ENCODE data around the gene CTCF.

CTCF gene

GRCh38 chr16:67594956-67595355 lies 32.6 kb downstream of the CTCF start:
- DNase-seq (ENCODE audit: low read depth in 2 of 2), result peak in 1 of 2 donors; percentile 13

DNA sequence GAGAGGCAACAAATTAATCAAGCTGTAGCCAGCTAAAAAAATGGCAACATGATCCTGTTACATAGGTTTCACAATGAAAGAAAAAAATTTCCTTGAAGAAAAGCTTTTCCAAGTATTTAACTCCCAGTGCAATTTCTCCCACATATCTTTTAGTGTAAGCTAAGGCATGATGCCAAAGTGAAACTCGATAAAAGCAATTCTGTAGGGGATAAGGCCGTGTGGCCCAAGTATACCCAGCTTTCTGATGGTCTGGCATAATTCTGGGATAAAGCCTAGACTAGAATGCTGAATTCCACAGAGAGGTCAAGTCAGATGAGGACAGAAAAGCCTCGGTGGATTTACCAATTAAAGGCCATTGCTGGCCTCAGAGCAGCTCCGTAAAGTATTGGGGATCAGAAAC lies 36.2 kb downstream of the CTCF start:
- DNase-seq (ENCODE audit: low read depth in 2 of 2), result no peak

- no peak for DNase-seq (ENCODE audit: low read depth in 2 of 2)
Measured at GRCh38 chr16:67605641-67606040, 43.3 kb downstream of the CTCF start.

DNA sequence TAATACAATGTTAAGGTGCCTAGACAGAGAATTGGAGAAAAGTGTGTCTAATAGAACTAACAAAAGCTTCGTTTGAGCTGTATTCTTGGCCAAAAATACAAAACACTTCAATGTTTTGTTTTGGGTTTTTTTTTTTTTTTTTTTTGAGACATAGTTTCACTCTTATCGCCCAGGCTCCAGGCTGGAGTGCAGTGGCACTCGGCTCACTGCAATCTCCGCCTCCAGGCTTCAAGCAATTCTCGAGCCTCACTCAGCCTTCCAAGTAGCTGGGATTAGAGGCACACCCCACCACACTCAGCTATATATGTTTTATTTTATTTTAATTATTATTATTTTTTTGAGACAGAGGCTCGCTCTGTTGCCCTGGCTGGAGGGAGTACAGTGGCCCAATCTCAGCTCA lies 44.3 kb downstream of the CTCF start:
- no peak for DNase-seq (ENCODE audit: low read depth in 2 of 2)

- no peak for DNase-seq (ENCODE audit: low read depth in 2 of 2)
Measured at GRCh38 chr16:67608364-67608763, 46.0 kb downstream of the CTCF start.

- peak in 1 of 2 donors; percentile 14 for DNase-seq (ENCODE audit: low read depth in 2 of 2)
Measured at GRCh38 chr16:67613808-67614207, 51.5 kb downstream of the CTCF start.

DNA sequence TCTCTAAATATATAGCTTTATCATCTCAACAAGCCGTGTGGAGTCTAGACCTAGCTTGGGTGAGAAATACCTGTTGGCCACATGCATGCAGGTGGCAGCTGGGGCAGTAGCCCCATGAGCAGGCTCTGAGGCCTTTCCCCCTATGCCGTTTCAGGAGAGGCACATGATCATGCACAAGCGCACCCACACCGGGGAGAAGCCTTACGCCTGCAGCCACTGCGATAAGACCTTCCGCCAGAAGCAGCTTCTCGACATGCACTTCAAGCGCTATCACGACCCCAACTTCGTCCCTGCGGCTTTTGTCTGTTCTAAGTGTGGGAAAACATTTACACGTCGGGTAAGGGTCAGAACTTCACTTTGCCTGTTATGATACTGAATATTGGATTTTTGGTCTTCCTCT lies 65.9 kb downstream of the CTCF start:
- DNase-seq (ENCODE audit: low read depth in 2 of 2), result no peak

DNA sequence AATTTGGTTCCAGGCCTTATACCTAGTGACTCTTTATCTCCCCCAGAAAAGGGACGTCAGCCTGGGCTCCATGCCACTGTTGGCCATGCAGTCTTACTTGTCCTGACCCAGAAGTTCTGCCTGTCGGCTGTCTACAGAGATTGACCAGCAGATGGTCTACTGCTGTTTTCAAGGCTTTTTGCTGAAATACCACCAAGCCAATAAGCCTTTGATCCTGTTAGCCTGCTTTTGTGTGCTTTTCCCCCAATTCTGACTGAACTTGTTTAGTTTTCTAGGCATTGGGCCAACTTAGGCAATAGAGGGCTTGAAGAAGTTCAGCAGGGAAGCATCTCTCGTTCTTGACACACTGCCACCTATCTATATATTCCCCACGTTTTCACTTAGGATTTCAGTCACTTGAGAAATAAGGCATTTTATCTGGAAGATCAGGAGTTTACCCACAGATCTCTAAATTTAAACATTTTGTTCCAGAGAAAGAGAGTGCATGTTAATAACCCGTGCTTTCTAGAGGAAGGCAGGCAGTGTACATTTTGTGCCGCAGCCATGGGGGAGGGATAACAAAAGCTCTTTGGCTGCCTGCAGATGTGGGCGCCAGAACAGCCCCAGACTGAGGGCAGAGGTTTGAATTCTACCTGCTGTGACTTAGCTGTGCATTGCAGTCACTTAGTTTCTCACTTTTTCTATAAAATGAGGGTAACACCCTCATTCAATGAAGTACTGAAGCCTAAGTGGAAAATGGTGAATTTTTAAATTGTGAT lies 70.3 kb downstream of the CTCF start:
- no peak for DNase-seq (ENCODE audit: low read depth in 2 of 2)

- DNase-seq (ENCODE audit: low read depth in 2 of 2), result no peak
Measured at GRCh38 chr16:67636713-67637112, 74.4 kb downstream of the CTCF start.

DNA sequence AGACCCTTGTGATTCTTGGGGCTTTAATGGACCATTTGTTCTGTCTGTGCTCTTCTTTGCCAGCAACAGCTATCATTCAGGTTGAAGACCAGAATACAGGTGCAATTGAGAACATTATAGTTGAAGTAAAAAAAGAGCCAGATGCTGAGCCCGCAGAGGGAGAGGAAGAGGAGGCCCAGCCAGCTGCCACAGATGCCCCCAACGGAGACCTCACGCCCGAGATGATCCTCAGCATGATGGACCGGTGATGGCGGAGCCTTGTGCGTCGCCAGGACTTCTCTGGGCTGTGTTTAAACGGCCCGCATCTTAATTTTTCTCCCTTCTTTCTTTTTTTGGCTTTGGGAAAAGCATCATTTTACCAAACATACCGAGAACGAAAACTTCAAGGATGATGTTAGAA lies 75.3 kb downstream of the CTCF start:
- no peak for DNase-seq (ENCODE audit: low read depth in 2 of 2)

- DNase-seq (ENCODE audit: low read depth in 2 of 2), result no peak
Measured at GRCh38 chr16:67641779-67642708, 79.7 kb downstream of the CTCF start.

GRCh38 chr16:67644038-67644437 lies 81.7 kb downstream of the CTCF start:
- DNase-seq (ENCODE audit: low read depth in 2 of 2), result no peak

GRCh38 chr16:67645397-67646121 lies 83.2 kb downstream of the CTCF start:
- no peak for DNase-seq (ENCODE audit: low read depth in 2 of 2)

DNA sequence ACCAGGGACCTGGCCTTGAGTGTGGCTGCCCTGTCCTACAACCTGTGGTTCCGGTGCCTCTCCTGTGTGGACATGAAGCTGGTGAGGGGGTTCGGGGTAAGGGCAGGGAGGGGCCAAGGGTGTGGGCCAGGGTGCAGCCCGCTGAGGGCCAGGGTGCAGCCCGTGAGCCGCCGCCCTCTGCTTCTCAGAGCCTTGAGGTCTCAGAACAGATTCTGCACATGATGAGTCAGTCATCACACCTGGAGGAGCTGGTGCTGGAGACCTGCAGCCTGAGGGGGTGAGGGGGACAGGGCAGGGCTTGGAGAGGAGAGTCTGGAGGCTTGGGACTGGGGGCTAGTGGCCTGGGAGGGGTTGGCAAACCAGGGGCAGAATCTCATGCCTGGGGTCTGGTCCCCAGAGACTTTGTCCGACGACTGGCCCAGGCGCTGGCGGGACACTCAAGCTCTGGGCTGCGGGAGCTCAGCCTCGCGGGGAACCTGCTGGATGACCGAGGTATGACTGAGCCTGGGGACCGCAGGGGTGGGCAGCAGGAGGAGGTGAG lies 84.9 kb downstream of the CTCF start:
- DNase-seq (ENCODE audit: low read depth in 2 of 2), result no peak

DNA sequence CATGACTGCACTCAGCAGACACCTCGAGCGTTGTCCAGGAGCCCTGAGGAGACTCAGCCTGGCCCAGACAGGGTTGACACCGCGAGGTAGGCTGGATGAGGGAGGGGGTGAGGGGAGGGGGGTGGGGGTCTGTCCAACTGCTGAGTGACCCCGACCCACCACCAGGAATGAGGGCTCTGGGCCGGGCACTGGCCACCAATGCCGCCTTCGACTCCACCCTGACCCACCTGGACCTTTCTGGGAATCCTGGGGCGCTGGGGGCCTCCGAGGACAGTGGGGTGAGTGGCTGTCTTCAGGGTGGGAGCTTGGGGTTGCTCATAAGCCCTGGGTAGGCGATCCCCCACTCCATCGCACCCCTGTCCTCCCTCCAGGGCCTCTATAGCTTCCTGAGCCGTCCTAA lies 85.4 kb downstream of the CTCF start:
- no peak for DNase-seq (ENCODE audit: low read depth in 2 of 2)

DNA sequence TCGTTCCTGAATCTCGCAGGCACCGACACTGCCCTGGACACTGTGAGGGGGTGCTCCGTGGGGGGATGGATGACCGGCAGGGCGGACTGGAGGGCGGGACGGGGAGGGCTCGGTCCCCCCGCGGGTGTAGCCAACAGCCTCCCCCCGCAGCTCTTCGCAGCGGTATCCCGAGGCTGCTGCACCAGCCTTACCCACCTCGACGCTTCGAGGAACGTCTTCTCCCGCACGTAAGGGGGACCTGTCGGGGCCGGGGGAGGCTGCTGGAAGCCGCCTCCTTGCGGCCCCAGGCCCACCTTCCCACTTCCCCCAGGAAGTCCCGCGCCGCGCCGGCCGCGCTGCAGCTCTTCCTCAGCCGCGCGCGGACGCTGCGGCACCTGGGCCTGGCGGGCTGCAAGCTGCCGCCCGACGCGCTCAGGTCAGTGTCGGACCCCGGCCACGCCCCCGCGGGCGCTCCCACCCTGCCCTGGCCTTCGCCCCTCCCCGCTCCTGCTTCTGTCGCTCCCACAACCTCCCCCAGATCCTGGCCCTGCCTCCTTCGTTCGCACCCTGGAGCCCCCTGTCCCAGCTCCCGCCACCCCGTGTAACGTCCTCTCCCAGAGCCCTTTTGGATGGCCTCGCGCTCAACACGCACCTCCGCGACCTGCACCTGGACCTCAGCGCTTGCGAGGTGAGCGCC lies 85.9 kb downstream of the CTCF start:
- DNase-seq (ENCODE audit: low read depth in 2 of 2), result no peak

- DNase-seq (ENCODE audit: low read depth in 2 of 2), result no peak
Measured at GRCh38 chr16:67648764-67649407, 86.6 kb downstream of the CTCF start.

DNA sequence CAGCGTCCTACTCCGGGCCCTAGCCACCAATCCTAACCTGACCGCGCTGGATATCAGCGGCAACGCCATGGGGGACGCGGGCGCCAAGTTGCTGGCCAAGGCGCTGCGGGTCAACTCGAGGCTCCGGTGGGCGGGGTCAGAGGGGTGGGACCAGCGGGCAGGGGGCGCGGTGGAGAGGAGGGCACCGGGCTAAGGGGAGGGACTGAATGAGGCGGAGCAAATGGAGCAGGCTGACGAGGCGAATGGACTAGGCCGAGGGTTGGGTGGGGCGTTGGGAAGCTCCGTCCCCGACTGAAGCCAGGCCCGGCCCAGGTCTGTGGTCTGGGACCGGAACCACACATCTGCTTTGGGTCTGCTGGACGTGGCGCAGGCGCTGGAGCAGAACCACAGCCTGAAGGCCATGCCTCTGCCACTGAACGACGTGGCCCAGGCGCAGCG lies 87.2 kb downstream of the CTCF start:
- DNase-seq (ENCODE audit: low read depth in 2 of 2), result no peak

DNA sequence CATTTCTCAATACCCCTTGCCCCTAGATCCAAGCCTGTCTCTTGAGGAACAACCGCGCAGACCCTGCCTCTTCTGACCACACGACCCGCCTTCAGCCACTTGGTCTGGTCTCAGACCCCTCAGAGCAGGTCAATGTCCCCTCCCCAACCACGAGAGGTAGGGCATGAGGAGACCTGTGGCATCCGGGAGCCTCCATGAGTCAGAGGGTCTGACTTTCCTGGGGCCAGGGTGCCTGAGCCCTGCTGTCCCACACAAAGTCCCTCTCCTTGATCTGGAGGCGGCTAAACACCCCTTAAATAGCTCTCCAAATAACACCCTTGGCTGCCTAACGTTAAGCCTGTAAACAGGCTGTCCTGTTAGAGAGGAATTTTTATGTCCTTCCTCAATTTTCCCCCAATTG lies 87.7 kb downstream of the CTCF start:
- DNase-seq (ENCODE audit: low read depth in 2 of 2), result no peak

- DNase-seq (ENCODE audit: low read depth in 2 of 2), result no peak
Measured at GRCh38 chr16:67651039-67651438, 88.7 kb downstream of the CTCF start.

- no peak for DNase-seq (ENCODE audit: low read depth in 2 of 2)
Measured at GRCh38 chr16:67651847-67652246, 89.5 kb downstream of the CTCF start.

Data from stimulated activated CD4-positive, alpha-beta T cell treated with anti-CD3 and anti-CD28 coated beads, Interleukin-15, amount 100 ng/mL, for 48 hours (primary cell).